Caco-2 (cell line): ENCODE measurements around the gene EIF4E. TPM values are rescaled to one million over a fixed set of nuclear protein-coding genes. Genes with fewer than 3 reads are reported as not detected.
"Not testable (repeated sequence)": the region's sequence is repeated elsewhere in the genome, so short reads cannot be mapped to it uniquely, and the experiment has no call there.

Experiments
- BruUV-seq: library from RNA; stranded (reverse); fragments of 400-500 nt; replicated peaks from 2 replicates; lab custom pipeline; 2021; lab: Mats Ljungman, UMichigan
- CTCF ChIA-PET: fragments of 300-600 bp; sonication (Branson Sonifier 250); formaldehyde crosslinking; loops from one replicate; lab custom pipeline; 2022; ENCODE audit warnings: antibody characterized with exemption; lab: Charles Lee
- POLR2A ChIA-PET: fragments of 300-600 bp; sonication (Branson Sonifier 250); formaldehyde crosslinking; loops from one replicate; lab custom pipeline; 2022; ENCODE audit warnings: antibody characterized with exemption; lab: Charles Lee
- DNase-seq, 2 experiments: peaks; one replicate each; pipeline versions ENCODE4 v3.0.0 to v3.0.0-alpha.2; 2020 to 2022
- H3K27me3 ChIP-seq: replicated peaks from 2 replicates; pipeline ENCODE4 v1.6.0; 2011; ENCODE audit warnings: low read length; ENCODE audit not compliant: control insufficient read depth, insufficient read depth
- H3K36me3 ChIP-seq: 2 replicates; pipeline ENCODE4 v1.5.1; 2011; ENCODE audit warnings: low read length; ENCODE audit not compliant: control insufficient read depth, insufficient read depth
- H3K4me1 ChIP-seq: fragments of 250-450 bp; sonication (Bioruptor Pico); 2 replicates; pipeline ENCODE4 v1.5.1; 2020; ENCODE audit warnings: mild to moderate bottlenecking
- H3K4me3 ChIP-seq: 2 replicates; pipeline ENCODE4 v1.5.1; 2011; ENCODE audit warnings: low read depth, mild to moderate bottlenecking, control low read depth, low read length
- H3K9me3 ChIP-seq: fragments of 250-450 bp; sonication (Bioruptor Pico); 2 replicates; pipeline ENCODE4 v1.5.1; 2020; ENCODE audit warnings: mild to moderate bottlenecking, moderate library complexity
- H3K27ac Mint-ChIP-seq: one replicate; pipeline ENCODE4 v1.8.0; 2022; ENCODE audit warnings: mixed read lengths; ENCODE audit not compliant: unreplicated experiment
- H3K27me3 Mint-ChIP-seq: one replicate; pipeline ENCODE4 v1.8.0; 2022; ENCODE audit warnings: mixed read lengths; ENCODE audit not compliant: insufficient read depth, unreplicated experiment
- H3K36me3 Mint-ChIP-seq: one replicate; pipeline ENCODE4 v1.8.0; 2022; ENCODE audit warnings: mild to moderate bottlenecking, mixed read lengths; ENCODE audit not compliant: insufficient read depth, unreplicated experiment
- H3K4me1 Mint-ChIP-seq: one replicate; pipeline ENCODE4 v1.8.0; 2022; ENCODE audit warnings: low read depth, mixed read lengths; ENCODE audit not compliant: unreplicated experiment
- H3K4me3 Mint-ChIP-seq: one replicate; pipeline ENCODE4 v1.8.0; 2022; ENCODE audit warnings: mild to moderate bottlenecking, moderate library complexity, mixed read lengths; ENCODE audit not compliant: unreplicated experiment
- H3K9me3 Mint-ChIP-seq: one replicate; pipeline ENCODE4 v1.8.0; 2022; ENCODE audit warnings: mixed read lengths; ENCODE audit not compliant: unreplicated experiment
- CTCF ChIP-seq, 2 experiments: fragments of 200-600 bp in 1 of 2; IDR thresholded peaks; 1 replicate in 1 of 2; 2 replicates in 1 of 2; pipeline versions ENCODE4 v1.5.1 to v1.8.0; 2011 to 2022; ENCODE audit warnings: antibody characterized with exemption in 1 of 2, control low read depth in 1 of 2, inconsistent platforms in 1 of 2, low read depth in 1 of 2, low read length in 1 of 2, mild to moderate bottlenecking in 1 of 2, moderate library complexity in 1 of 2; ENCODE audit not compliant: insufficient read depth in 1 of 2, severe bottlenecking in 1 of 2, unreplicated experiment in 1 of 2
- intact Hi-C: fragments of 100-400 bp; cut with micrococcal nuclease; formaldehyde crosslinking; loops from one replicate; pipeline ENCODE4 v1.10.0; 2022; ENCODE audit not compliant: unreplicated experiment
- total RNA-seq: library from RNA; stranded (reverse); gene quantifications from 2 replicates; pipeline ENCODE4 v1.2.3, GENCODE V29; 2022

The EIF4E gene
- total RNA-seq, 1 experiment from 2014 or later, result 140 TPM

GRCh38 chr4:98873059-98873458 lies 55.9 kb downstream of the EIF4E start:
- Histone ChIP-seq H3K4me1 (no peaks in the 10 kb centered on the region), H3K9me3 (no peaks in the 10 kb centered on the region; the same call in 1 of the 2 replicates), H3K27me3 (no peaks in the 10 kb centered on the region), H3K36me3 (no peaks in the 10 kb centered on the region), H3K4me3 (no peak overlapping the region)
- no peak for DNase-seq
- POLR2A ChIA-PET, result no interaction called here
- no TSS peak for BruUV-seq
- CTCF ChIA-PET, result interaction anchor here (0.7 kb wide), 1 partner anchor 13 kb away, joined by 3 read pairs; no protein-coding TSS in a partner anchor
- H3K4me1 Mint-ChIP-seq, result peaks cover 7% of the 10 kb centered on the region
- H3K4me3 Mint-ChIP-seq, result no peak overlapping the region
- no peaks in the 10 kb centered on the region for H3K27me3 Mint-ChIP-seq
- no peaks in the 10 kb centered on the region for H3K9me3 Mint-ChIP-seq
- H3K27ac Mint-ChIP-seq, result no peak overlapping the region
- H3K36me3 Mint-ChIP-seq, result peaks cover 37% of the 10 kb centered on the region
- intact Hi-C loops, result loop anchor here (10.0 kb wide), 1 partner anchor 408 kb away; no protein-coding TSS in a partner anchor
- no peak for TF ChIP-seq CTCF (IDR thresholded peaks at IDR 0.05; ENCODE audit: insufficient read depth in 1 of 2, low read depth in 1 of 2, low read length in 1 of 2, severe bottlenecking in 1 of 2, unreplicated experiment in 1 of 2)

- H3K4me3 Mint-ChIP-seq, DNase-seq, BruUV-seq, H3K27ac Mint-ChIP-seq, H3K27me3 Mint-ChIP-seq, H3K4me1 Mint-ChIP-seq, H3K27me3 ChIP-seq, H3K4me3 ChIP-seq, H3K36me3 ChIP-seq, H3K4me1 ChIP-seq, H3K9me3 Mint-ChIP-seq, H3K9me3 ChIP-seq: not testable (repeated sequence)
- POLR2A ChIA-PET, result interaction anchor here (0.5 kb wide), 1 partner anchor 447 kb away, joined by 3 read pairs; no protein-coding TSS in a partner anchor
- H3K36me3 Mint-ChIP-seq, result peaks cover 33% of the 10 kb centered on the region
- intact Hi-C loops, result loop anchor here (10.0 kb wide), 1 partner anchor 408 kb away; no protein-coding TSS in a partner anchor
- CTCF ChIA-PET, result interaction anchor here (0.7 kb wide), 1 partner anchor 12 kb away, joined by 3 read pairs; no protein-coding TSS in a partner anchor
Observed at GRCh38 chr4:98872120-98872906, 56.6 kb downstream of the EIF4E start.

- intact Hi-C loops, result no loop called here
- no peaks in the 10 kb centered on the region for H3K27me3 Mint-ChIP-seq
- H3K4me1 Mint-ChIP-seq, result peaks cover 7% of the 10 kb centered on the region
- BruUV-seq, result no TSS peak
- H3K36me3 ChIP-seq, result no peaks in the 10 kb centered on the region
- ChIA-PET CTCF (no interaction called here), POLR2A (no interaction called here)
- no peak overlapping the region for H3K4me3 Mint-ChIP-seq
- no peak for TF ChIP-seq CTCF (IDR thresholded peaks at IDR 0.05; ENCODE audit: insufficient read depth in 1 of 2, low read depth in 1 of 2, low read length in 1 of 2, severe bottlenecking in 1 of 2, unreplicated experiment in 1 of 2)
- H3K36me3 Mint-ChIP-seq, result peaks cover 3% of the 10 kb centered on the region
- no peak overlapping the region for H3K27ac Mint-ChIP-seq
- H3K27me3 ChIP-seq, result no peaks in the 10 kb centered on the region
- H3K4me3 ChIP-seq, result no peak overlapping the region
- H3K4me1 ChIP-seq, result no peaks in the 10 kb centered on the region
- no peaks in the 10 kb centered on the region for H3K9me3 Mint-ChIP-seq
- no peaks in the 10 kb centered on the region for H3K9me3 ChIP-seq
- no peak for DNase-seq
Observed at GRCh38 chr4:98867648-98868047, 61.3 kb downstream of the EIF4E start.
